Tibial nerve (tissue), 3 donors: ENCODE results near the gene CHST13.

Source experiments
- POLR2A ChIP-seq, 2 donors: fragments of 450-650 bp; IDR thresholded peaks; one replicate each; pipeline ENCODE4 v1.6.1; 2017; ENCODE audit warnings: antibody characterized with exemption in 2 of 2, mild to moderate bottlenecking in 2 of 2, moderate library complexity in 2 of 2
- TF ChIP-seq, protein P1 (sequence below), 5 experiments: fragments of 200-600 bp in 3 of 5; fragments of 450-650 bp in 2 of 5; sonication (generic) in 3 of 5; IDR thresholded peaks; one replicate each; pipeline ENCODE4 v1.5.1; 2016 to 2019; ENCODE audit warnings: antibody characterized with exemption in 5 of 5, mild to moderate bottlenecking in 3 of 5, moderate library complexity in 2 of 5

- TF ChIP-seq, protein P1, sequence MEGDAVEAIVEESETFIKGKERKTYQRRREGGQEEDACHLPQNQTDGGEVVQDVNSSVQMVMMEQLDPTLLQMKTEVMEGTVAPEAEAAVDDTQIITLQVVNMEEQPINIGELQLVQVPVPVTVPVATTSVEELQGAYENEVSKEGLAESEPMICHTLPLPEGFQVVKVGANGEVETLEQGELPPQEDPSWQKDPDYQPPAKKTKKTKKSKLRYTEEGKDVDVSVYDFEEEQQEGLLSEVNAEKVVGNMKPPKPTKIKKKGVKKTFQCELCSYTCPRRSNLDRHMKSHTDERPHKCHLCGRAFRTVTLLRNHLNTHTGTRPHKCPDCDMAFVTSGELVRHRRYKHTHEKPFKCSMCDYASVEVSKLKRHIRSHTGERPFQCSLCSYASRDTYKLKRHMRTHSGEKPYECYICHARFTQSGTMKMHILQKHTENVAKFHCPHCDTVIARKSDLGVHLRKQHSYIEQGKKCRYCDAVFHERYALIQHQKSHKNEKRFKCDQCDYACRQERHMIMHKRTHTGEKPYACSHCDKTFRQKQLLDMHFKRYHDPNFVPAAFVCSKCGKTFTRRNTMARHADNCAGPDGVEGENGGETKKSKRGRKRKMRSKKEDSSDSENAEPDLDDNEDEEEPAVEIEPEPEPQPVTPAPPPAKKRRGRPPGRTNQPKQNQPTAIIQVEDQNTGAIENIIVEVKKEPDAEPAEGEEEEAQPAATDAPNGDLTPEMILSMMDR (IDR thresholded peaks at IDR 0.05), result peak; percentile 30 to 72 (median 56)
- peak; percentile 90 to 92 for TF ChIP-seq POLR2A (IDR thresholded peaks at IDR 0.05)
Measured at GRCh38 chr3:126475413-126476114, 48.4 kb upstream of the CHST13 start, which contains the start of gene ZXDC.
